Measurements from ENCODE around the gene MAST4.

- TF ChIP-seq CTCF (optimal IDR thresholded peaks at IDR 0.05 in 1 of 3, IDR thresholded peaks at IDR 0.05 in 1 of 3, conservative IDR thresholded peaks at IDR 0.05 in 1 of 3; ENCODE audit: extremely low read depth in 1 of 3, insufficient read depth in 2 of 3, low read length in 3 of 3) = no peak
- no peak for TF ChIP-seq EZH2 (IDR thresholded peaks at IDR 0.05; ENCODE audit: low read length)
Observed at GRCh38 chr5:66842540-66842939, 246.3 kb downstream of the MAST4 start.

Data from keratinocyte (primary cell).